Fibroblast of skin of left quadriceps (primary cell): ENCODE results near the gene NCLN.
"Not testable (repeated sequence)": the region's sequence is repeated elsewhere in the genome, so short reads cannot be mapped to it uniquely, and the experiment has no call there.

Experiments used
- DNase-seq, 2 experiments: peaks; one replicate each; pipeline ENCODE4 v3.0.0-alpha.2; 2013; ENCODE audit warnings: low read depth in 2 of 2

The NCLN gene

GRCh38 chr19:3185461-3186159 is at the start of gene NCLN:
NCLN (plus strand) TSS chr19:3185930; CDS start chr19:3186031, 101 bp downstream.
- peak; percentile 83 to 86 for DNase-seq

- DNase-seq: no peak
Observed at GRCh38 chr19:3135961-3136683, 49.6 kb upstream of the NCLN start, which contains the start of gene GNA15. GNA15 (plus strand) TSS chr19:3136033; CDS start chr19:3136451, 418 bp downstream.

GRCh38 chr19:3136684-3137055 is 49.1 kb upstream of the NCLN start:
- DNase-seq: no peak

- no peak for DNase-seq
Observed at GRCh38 chr19:3137119-3137518, 48.6 kb upstream of the NCLN start.

- DNase-seq: no peak
Observed at GRCh38 chr19:3138268-3138667, 47.5 kb upstream of the NCLN start.

GRCh38 chr19:3140667-3141038 is 45.1 kb upstream of the NCLN start:
- DNase-seq: no peak

GRCh38 chr19:3142292-3142670 is 43.4 kb upstream of the NCLN start:
- peak; percentile 44 to 52 for DNase-seq

GRCh38 chr19:3142781-3143337 is 42.9 kb upstream of the NCLN start:
- DNase-seq: no peak

- DNase-seq: no peak
Observed at GRCh38 chr19:3145909-3146676, 39.6 kb upstream of the NCLN start.

GRCh38 chr19:3146677-3147100 is 39.0 kb upstream of the NCLN start:
- DNase-seq: no peak

- no peak for DNase-seq
Observed at GRCh38 chr19:3148503-3148902, 37.2 kb upstream of the NCLN start.

- no peak for DNase-seq
Observed at GRCh38 chr19:3149089-3149488, 36.6 kb upstream of the NCLN start.

GRCh38 chr19:3149526-3150505 is 35.9 kb upstream of the NCLN start:
- no peak for DNase-seq

- no peak for DNase-seq
Observed at GRCh38 chr19:3150739-3151329, 34.9 kb upstream of the NCLN start.

- DNase-seq: no peak
Observed at GRCh38 chr19:3151563-3152418, 33.9 kb upstream of the NCLN start.

GRCh38 chr19:3152419-3152780 is 33.3 kb upstream of the NCLN start:
- no peak for DNase-seq

- no peak for DNase-seq
Observed at GRCh38 chr19:3153286-3154230, 32.2 kb upstream of the NCLN start.

- DNase-seq: not testable (repeated sequence)
Observed at GRCh38 chr19:3154447-3154846, 31.3 kb upstream of the NCLN start.
